Mesenchymal stem cell (in vitro differentiated cells and primary cell): ENCODE measurements around the gene SDR42E2.

Experiments used
- DNase-seq: peaks from one replicate; pipeline ENCODE4 v3.0.0-alpha.2; 2013
- H2AFZ ChIP-seq: one replicate; pipeline ENCODE4 v1.6.1; 2013; ENCODE audit warnings: low read depth, mild to moderate bottlenecking, control low read depth, inconsistent platforms, low read length, moderate library complexity
- H2AK5ac ChIP-seq: 2 replicates; pipeline ENCODE4 v1.6.1; 2013; ENCODE audit warnings: low read length, moderate library complexity, mild to moderate bottlenecking, inconsistent platforms; ENCODE audit not compliant: severe bottlenecking
- H2BK120ac ChIP-seq: one replicate; pipeline ENCODE4 v1.6.1; 2013; ENCODE audit warnings: low read depth, mild to moderate bottlenecking, inconsistent platforms, low read length, moderate library complexity
- H2BK12ac ChIP-seq, 2 experiments: one replicate each; pipeline ENCODE4 v1.6.1; 2013; ENCODE audit warnings: inconsistent platforms in 2 of 2, low read length in 2 of 2, mild to moderate bottlenecking in 2 of 2, moderate library complexity in 2 of 2, control low read depth in 1 of 2
- H2BK15ac ChIP-seq: one replicate; pipeline ENCODE4 v1.6.1; 2013; ENCODE audit warnings: mild to moderate bottlenecking, low read depth, inconsistent platforms; ENCODE audit not compliant: poor library complexity, severe bottlenecking
- H2BK5ac ChIP-seq: 2 replicates; pipeline ENCODE4 v1.6.1; 2013; ENCODE audit warnings: low read depth, mild to moderate bottlenecking, low read length, control low read depth, inconsistent platforms; ENCODE audit not compliant: poor library complexity, severe bottlenecking
- H3K14ac ChIP-seq, 2 experiments: one replicate each; pipeline ENCODE4 v1.6.1; 2013; ENCODE audit warnings: inconsistent platforms in 2 of 2, low read length in 2 of 2, control low read depth in 1 of 2, mild to moderate bottlenecking in 1 of 2, moderate library complexity in 1 of 2
- H3K18ac ChIP-seq, 2 experiments: one replicate each; pipeline ENCODE4 v1.6.1; 2013; ENCODE audit warnings: inconsistent platforms in 2 of 2, low read length in 2 of 2, control low read depth in 1 of 2, low read depth in 1 of 2, mild to moderate bottlenecking in 1 of 2
- H3K23ac ChIP-seq, 2 experiments: one replicate each; pipeline ENCODE4 v1.6.1; 2013; ENCODE audit warnings: inconsistent platforms in 2 of 2, low read length in 2 of 2, mild to moderate bottlenecking in 2 of 2, moderate library complexity in 2 of 2, control low read depth in 1 of 2
- H3K27ac ChIP-seq: 2 replicates; pipeline ENCODE4 v1.5.1; 2013; ENCODE audit warnings: mild to moderate bottlenecking, moderate library complexity, low read length, control low read depth, inconsistent platforms; ENCODE audit not compliant: poor library complexity, severe bottlenecking
- H3K27me3 ChIP-seq, 2 experiments: 2 replicates each; pipeline versions ENCODE4 v1.6.1 to v1.7.0; 2013; ENCODE audit warnings: low read length in 2 of 2, mild to moderate bottlenecking in 2 of 2, moderate library complexity in 2 of 2, control low read depth in 1 of 2, inconsistent platforms in 1 of 2; ENCODE audit not compliant: control insufficient read depth in 1 of 2, insufficient read depth in 1 of 2
- H3K36me3 ChIP-seq, 2 experiments: 2 replicates each; pipeline versions ENCODE4 v1.6.1 to v1.7.0; 2013; ENCODE audit warnings: low read length in 2 of 2, control low read depth in 1 of 2, inconsistent platforms in 1 of 2, low read depth in 1 of 2, mild to moderate bottlenecking in 1 of 2; ENCODE audit not compliant: insufficient read depth in 2 of 2, control insufficient read depth in 1 of 2
- H3K4ac ChIP-seq, 2 experiments: one replicate each; pipeline ENCODE4 v1.6.1; 2013; ENCODE audit warnings: inconsistent platforms in 2 of 2, low read length in 2 of 2, mild to moderate bottlenecking in 2 of 2, moderate library complexity in 2 of 2, control low read depth in 1 of 2, low read depth in 1 of 2
- H3K4me1 ChIP-seq: 2 replicates; pipeline ENCODE4 v1.6.1; 2013; ENCODE audit warnings: low read depth, low read length, control low read depth; ENCODE audit not compliant: control insufficient read depth, insufficient read depth
- H3K4me2 ChIP-seq: 2 replicates; pipeline ENCODE4 v1.6.1; 2013; ENCODE audit warnings: low read length, mild to moderate bottlenecking, inconsistent platforms; ENCODE audit not compliant: poor library complexity, severe bottlenecking
- H3K4me3 ChIP-seq, 2 experiments: 2 replicates each; pipeline versions ENCODE4 v1.5.1 to v1.7.0; 2013; ENCODE audit warnings: low read length in 2 of 2, mild to moderate bottlenecking in 2 of 2, control low read depth in 1 of 2, low read depth in 1 of 2; ENCODE audit not compliant: insufficient read depth in 1 of 2
- H3K79me1 ChIP-seq: replicated peaks from 2 replicates; pipeline ENCODE4 v1.6.1; 2013; ENCODE audit warnings: mild to moderate bottlenecking, control low read depth, low read length, inconsistent platforms; ENCODE audit not compliant: poor library complexity, severe bottlenecking
- H3K9ac ChIP-seq: 2 replicates; pipeline ENCODE4 v1.7.0; 2013; ENCODE audit warnings: mild to moderate bottlenecking, low read length, moderate library complexity
- H3K9me3 ChIP-seq: 2 replicates; pipeline ENCODE4 v1.7.0; 2013; ENCODE audit warnings: mild to moderate bottlenecking, low read length; ENCODE audit not compliant: control insufficient read depth
- H4K8ac ChIP-seq: one replicate; pipeline ENCODE4 v1.6.1; 2013; ENCODE audit warnings: inconsistent platforms, mild to moderate bottlenecking, low read length, moderate library complexity
- H4K91ac ChIP-seq: one replicate; pipeline ENCODE4 v1.6.1; 2013; ENCODE audit warnings: mild to moderate bottlenecking, low read length, inconsistent platforms
- WGBS: methylation state at CpG from one replicate; pipeline ENCODE4 v1.1.7; 2013; ENCODE audit warnings: mixed read lengths; 5-methylcytosine and 5-hydroxymethylcytosine counted together

SDR42E2 gene

DNA sequence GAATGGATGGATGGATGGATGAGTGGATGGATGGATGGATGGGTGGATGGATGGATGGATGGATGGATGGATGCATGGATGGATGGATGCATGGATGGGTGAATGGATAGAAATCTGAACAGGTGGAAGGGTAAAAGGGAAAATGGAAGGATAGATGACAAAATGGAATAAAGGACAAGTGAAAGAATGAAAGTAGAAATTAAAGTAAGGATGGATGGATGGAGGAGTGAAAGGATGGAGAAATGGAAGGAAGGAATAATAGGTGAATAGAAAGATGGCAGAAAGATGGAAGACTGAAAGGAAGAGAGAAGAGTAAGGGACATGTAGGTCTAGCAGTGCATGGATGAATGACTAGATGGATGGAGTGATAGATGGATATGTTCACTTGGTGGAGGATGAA, 40.1 kb upstream of the SDR42E2 start:
- no peak overlapping the region for H2AK5ac ChIP-seq
- no peaks in the 10 kb centered on the region for H3K9me3 ChIP-seq
- H3K18ac ChIP-seq = no peak overlapping the region
- H3K4me3 ChIP-seq = no peak overlapping the region
- no peak overlapping the region for H3K27ac ChIP-seq
- H3K9ac ChIP-seq = no peak overlapping the region
- no peak overlapping the region for H4K91ac ChIP-seq
- no peaks in the 10 kb centered on the region for H3K79me1 ChIP-seq
- no peak overlapping the region for H2AFZ ChIP-seq
- H3K27me3 ChIP-seq = peaks cover 5 to 11% of the 10 kb centered on the region in 2 experiments
- H3K4me1 ChIP-seq = no peaks in the 10 kb centered on the region
- H2BK15ac ChIP-seq = no peak overlapping the region
- H3K36me3 ChIP-seq = no peaks in the 10 kb centered on the region
- H3K23ac ChIP-seq = no peak overlapping the region
- H3K4ac ChIP-seq = no peak overlapping the region
- H2BK120ac ChIP-seq = no peak overlapping the region
- DNase-seq = no peak
- no peak overlapping the region for H2BK5ac ChIP-seq
- H3K4me2 ChIP-seq = no peak overlapping the region
- no peak overlapping the region for H2BK12ac ChIP-seq
- H3K14ac ChIP-seq = no peak overlapping the region
- H4K8ac ChIP-seq = no peak overlapping the region

DNA sequence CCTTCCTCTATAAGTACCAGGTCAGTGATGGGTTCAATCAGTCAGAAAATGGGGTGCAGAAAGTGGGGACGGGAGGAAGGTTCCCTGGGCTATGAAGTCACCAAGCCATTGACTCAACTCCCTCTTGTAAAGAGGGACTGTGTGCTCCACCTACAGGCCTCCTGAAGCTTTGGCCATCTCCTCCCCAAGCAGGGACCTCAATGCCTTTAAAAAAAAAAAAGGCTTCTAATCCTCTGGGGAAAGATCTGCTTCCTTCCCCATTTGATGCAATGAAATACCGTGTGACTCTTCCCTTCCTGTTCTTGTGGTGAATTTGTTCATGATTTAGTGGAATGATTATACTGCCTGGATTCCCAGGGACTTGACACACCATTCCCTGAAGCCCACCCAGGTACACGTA, 39.2 kb upstream of the SDR42E2 start:
- Histone ChIP-seq H3K23ac (no peak overlapping the region), H3K27ac (no peak overlapping the region), H2BK15ac (no peak overlapping the region), H3K9ac (no peak overlapping the region), H3K27me3 (peaks cover 10 to 11% of the 10 kb centered on the region in 2 experiments), H2BK5ac (no peak overlapping the region), H3K4me1 (no peaks in the 10 kb centered on the region), H3K18ac (no peak overlapping the region), H3K4me3 (no peak overlapping the region), H2BK12ac (no peak overlapping the region), H3K14ac (no peak overlapping the region), H3K9me3 (no peaks in the 10 kb centered on the region), H4K91ac (no peak overlapping the region), H3K36me3 (no peaks in the 10 kb centered on the region), H2BK120ac (no peak overlapping the region), H2AK5ac (no peak overlapping the region), H3K4me2 (no peak overlapping the region), H2AFZ (no peak overlapping the region), H3K4ac (no peak overlapping the region), H3K79me1 (no peaks in the 10 kb centered on the region), H4K8ac (no peak overlapping the region)
- WGBS = 43% methylated on average over 2 of the region's 3 CpGs
- DNase-seq = no peak

DNA sequence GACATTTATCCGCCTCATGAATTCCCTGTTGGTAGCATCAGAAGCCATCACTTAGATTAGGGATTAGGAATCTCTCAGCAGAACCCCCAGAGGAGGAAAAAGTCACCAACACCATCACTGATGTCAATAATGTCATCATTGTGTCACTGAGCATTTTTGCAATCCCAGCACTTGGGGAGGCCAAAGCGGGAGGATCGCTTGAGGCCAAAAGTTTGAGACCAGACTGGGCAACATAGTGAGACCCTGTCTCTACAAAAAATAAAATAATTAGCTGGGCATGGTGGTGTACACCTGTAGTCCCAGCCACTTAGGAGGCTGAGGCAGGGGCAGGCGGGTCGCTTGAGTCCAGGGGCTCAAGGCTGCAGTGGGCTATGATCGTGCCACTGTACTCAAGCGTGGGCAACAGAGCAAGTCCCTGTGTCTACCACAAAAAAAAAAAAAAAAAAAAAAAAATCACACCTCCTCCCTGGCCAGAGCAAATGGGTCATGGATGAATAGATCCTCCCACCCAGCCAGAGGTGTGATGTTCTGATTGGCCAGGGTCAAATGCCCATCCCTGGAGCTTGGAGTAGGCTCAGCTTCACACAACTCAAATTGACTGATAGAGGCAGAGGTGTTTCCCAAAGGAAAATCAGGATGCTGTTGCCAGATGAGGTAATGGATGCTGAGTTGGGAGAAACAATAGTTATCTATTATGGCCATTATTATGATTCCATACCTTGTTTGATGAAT, 38.4 kb upstream of the SDR42E2 start:
- H3K4me2 ChIP-seq = no peak overlapping the region
- H3K27me3 ChIP-seq = peaks cover 10 to 11% of the 10 kb centered on the region in 2 experiments
- no peaks in the 10 kb centered on the region for H3K79me1 ChIP-seq
- WGBS = over 99% methylated on average over 5 of the region's 7 CpGs
- no peak overlapping the region for H3K4me3 ChIP-seq
- no peak overlapping the region for H2BK15ac ChIP-seq
- no peaks in the 10 kb centered on the region for H3K9me3 ChIP-seq
- H3K9ac ChIP-seq = no peak overlapping the region
- H3K36me3 ChIP-seq = no peaks in the 10 kb centered on the region
- H4K8ac ChIP-seq = no peak overlapping the region
- H2AFZ ChIP-seq = no peak overlapping the region
- no peaks in the 10 kb centered on the region for H3K4me1 ChIP-seq
- H3K23ac ChIP-seq = no peak overlapping the region
- H3K27ac ChIP-seq = no peak overlapping the region
- no peak overlapping the region for H4K91ac ChIP-seq
- H3K14ac ChIP-seq = no peak overlapping the region
- H2BK12ac ChIP-seq = no peak overlapping the region
- H2AK5ac ChIP-seq = no peak overlapping the region
- no peak overlapping the region for H2BK5ac ChIP-seq
- no peak overlapping the region for H3K18ac ChIP-seq
- no peak for DNase-seq
- H3K4ac ChIP-seq = no peak overlapping the region
- H2BK120ac ChIP-seq = no peak overlapping the region

DNA sequence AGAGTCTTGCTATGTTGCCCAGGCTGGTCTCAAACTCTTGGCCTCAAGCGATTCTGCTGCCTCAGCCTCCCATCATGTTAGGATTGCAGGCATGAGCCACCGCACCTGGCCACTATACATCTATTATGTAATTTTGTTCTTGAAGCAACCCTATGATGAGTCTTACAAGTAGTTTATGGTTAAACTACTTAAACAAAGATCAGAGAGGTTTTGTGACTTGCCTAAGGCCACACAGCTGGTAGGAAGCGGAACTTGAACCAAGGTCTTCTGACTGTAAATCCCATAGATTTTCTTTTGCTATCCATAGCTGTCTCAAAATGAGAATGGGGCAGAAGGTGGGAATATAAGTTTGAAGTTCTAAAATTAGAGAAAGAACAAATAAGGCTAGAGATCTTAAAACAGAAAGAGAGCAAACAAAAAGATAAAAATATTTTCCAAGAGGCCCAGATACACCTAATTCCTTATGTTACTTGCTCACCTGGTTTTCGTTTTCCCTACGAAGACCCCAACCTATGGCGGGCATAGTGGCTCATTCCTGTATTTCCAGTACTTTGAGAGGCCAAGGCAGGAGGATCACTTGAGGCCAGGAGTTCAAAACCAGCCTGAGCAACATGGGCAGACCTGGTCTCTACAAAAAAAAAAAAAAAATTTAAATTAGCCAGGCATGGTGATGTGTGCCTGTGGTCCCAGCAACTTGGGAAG, 37.6 kb upstream of the SDR42E2 start:
- no peak overlapping the region for H3K4me3 ChIP-seq
- no peak overlapping the region for H3K14ac ChIP-seq
- H3K79me1 ChIP-seq = no peaks in the 10 kb centered on the region
- no peak overlapping the region for H3K4ac ChIP-seq
- no peak overlapping the region for H3K18ac ChIP-seq
- no peaks in the 10 kb centered on the region for H3K4me1 ChIP-seq
- H2BK15ac ChIP-seq = no peak overlapping the region
- no peak overlapping the region for H3K9ac ChIP-seq
- no peak overlapping the region for H3K4me2 ChIP-seq
- DNase-seq = no peak
- no peak overlapping the region for H2BK5ac ChIP-seq
- H4K8ac ChIP-seq = no peak overlapping the region
- H3K9me3 ChIP-seq = no peaks in the 10 kb centered on the region
- H2AFZ ChIP-seq = no peak overlapping the region
- H3K36me3 ChIP-seq = no peaks in the 10 kb centered on the region
- H3K27ac ChIP-seq = no peak overlapping the region
- WGBS = 81% methylated on average over 4 of the region's 6 CpGs
- H2BK12ac ChIP-seq = no peak overlapping the region
- H2BK120ac ChIP-seq = no peak overlapping the region
- H3K23ac ChIP-seq = no peak overlapping the region
- peaks cover 10 to 11% of the 10 kb centered on the region in 2 experiments for H3K27me3 ChIP-seq
- H2AK5ac ChIP-seq = no peak overlapping the region
- no peak overlapping the region for H4K91ac ChIP-seq
